IMR-90 (cell line): ENCODE measurements around the gene SDR39U1. TPM values are rescaled to one million over a fixed set of nuclear protein-coding genes. Genes with fewer than 3 reads are reported as not detected.
A peak's percentile ranks its signal among the peaks of the same experiment; 100 is the strongest.

Experiments used
- ATAC-seq: fragments of 200-7000 bp; cut with Tn5 transposase; 2 replicates; pipeline ENCODE4 v1.9.1; 2020; ENCODE audit warnings: low read depth, mild to moderate bottlenecking, moderate library complexity
- BruUV-seq: library from RNA; stranded (reverse); fragments of 400-500 nt; replicated peaks from 2 replicates; lab custom pipeline; 2021; lab: Mats Ljungman, UMichigan
- CTCF ChIA-PET: fragments of 300-600 bp; formaldehyde crosslinking; extraction: SDS; loops from one replicate; lab custom pipeline; 2021; ENCODE audit warnings: antibody characterized with exemption; lab: Yijun Ruan, JAX
- POLR2A ChIA-PET: fragments of 300-600 bp; sonication (Branson Sonifier 250); formaldehyde crosslinking; loops from one replicate; lab custom pipeline; 2022; ENCODE audit warnings: antibody characterized with exemption; ENCODE audit not compliant: unreplicated experiment; lab: Charles Lee
- DNase-seq: peaks from one replicate; pipeline ENCODE4 v3.0.0; 2013
- H2AFZ ChIP-seq: replicated peaks from 2 replicates; pipeline ENCODE3; 2013; ENCODE audit warnings: low read length, mild to moderate bottlenecking; ENCODE audit not compliant: poor library complexity
- H2AK5ac ChIP-seq: 2 replicates; pipeline ENCODE4 v1.6.1; 2013; ENCODE audit warnings: low read depth, low read length, inconsistent platforms
- H2AK9ac ChIP-seq: replicated peaks from 2 replicates; pipeline ENCODE3; 2013; ENCODE audit warnings: mild to moderate bottlenecking, low read depth, low read length, moderate library complexity; ENCODE audit not compliant: poor library complexity
- H2BK120ac ChIP-seq: 2 replicates; pipeline ENCODE4 v1.6.1; 2013; ENCODE audit warnings: low read depth, low read length, inconsistent platforms
- H2BK15ac ChIP-seq: 3 replicates; pipeline ENCODE4 v1.6.1; 2013; ENCODE audit warnings: low read depth, low read length, inconsistent platforms
- H2BK20ac ChIP-seq: 2 replicates; pipeline ENCODE4 v1.6.1; 2013; ENCODE audit warnings: low read depth, mild to moderate bottlenecking, inconsistent platforms, low read length, moderate library complexity
- H2BK5ac ChIP-seq: 2 replicates; pipeline ENCODE4 v1.6.1; 2013; ENCODE audit warnings: mild to moderate bottlenecking, low read depth, low read length, inconsistent platforms; ENCODE audit not compliant: poor library complexity, severe bottlenecking
- H3K14ac ChIP-seq: replicated peaks from 2 replicates; pipeline ENCODE4 v1.6.1; 2013; ENCODE audit warnings: low read depth, low read length, inconsistent platforms
- H3K18ac ChIP-seq: 2 replicates; pipeline ENCODE4 v1.6.1; 2013; ENCODE audit warnings: low read depth, low read length, control low read depth
- H3K23ac ChIP-seq: 2 replicates; pipeline ENCODE4 v1.6.1; 2013; ENCODE audit warnings: low read depth, low read length, inconsistent platforms
- H3K27ac ChIP-seq: 2 replicates; pipeline ENCODE4 v1.5.1; 2013; ENCODE audit warnings: mild to moderate bottlenecking, control low read depth, low read length; ENCODE audit not compliant: insufficient read depth
- H3K27me3 ChIP-seq: 2 replicates; pipeline ENCODE4 v1.6.1; 2013; ENCODE audit warnings: low read length; ENCODE audit not compliant: control insufficient read depth, insufficient read depth
- H3K36me3 ChIP-seq: 2 replicates; pipeline ENCODE4 v1.6.1; 2013; ENCODE audit warnings: low read length, mixed read lengths; ENCODE audit not compliant: control insufficient read depth, insufficient read depth
- H3K4ac ChIP-seq: 2 replicates; pipeline ENCODE4 v1.6.1; 2013; ENCODE audit warnings: low read depth, low read length, inconsistent platforms
- H3K4me1 ChIP-seq: 2 replicates; pipeline ENCODE4 v1.6.1; 2013; ENCODE audit warnings: low read length, mixed read lengths; ENCODE audit not compliant: control insufficient read depth, insufficient read depth
- H3K4me2 ChIP-seq: 2 replicates; pipeline ENCODE4 v1.6.1; 2013; ENCODE audit warnings: low read depth, mild to moderate bottlenecking, control low read depth, low read length, moderate library complexity
- H3K4me3 ChIP-seq: 2 replicates; pipeline ENCODE4 v1.5.1; 2013; ENCODE audit warnings: low read depth, mild to moderate bottlenecking, control low read depth, low read length, moderate library complexity; ENCODE audit not compliant: insufficient read depth
- H3K56ac ChIP-seq: 2 replicates; pipeline ENCODE4 v1.6.1; 2013; ENCODE audit warnings: low read length, inconsistent platforms; ENCODE audit not compliant: insufficient read depth; ENCODE audit errors: extremely low read depth
- H3K79me1 ChIP-seq, 2 experiments: 2 replicates each; pipeline ENCODE4 v1.6.1; 2013; ENCODE audit warnings: low read length in 2 of 2, inconsistent platforms in 1 of 2, low read depth in 1 of 2
- H3K9ac ChIP-seq: 2 replicates; pipeline ENCODE4 v1.6.1; 2013; ENCODE audit warnings: low read depth, low read length, control low read depth
- H3K9me1 ChIP-seq: 2 replicates; pipeline ENCODE4 v1.6.1; 2013; ENCODE audit warnings: low read length, inconsistent platforms; ENCODE audit not compliant: insufficient read depth
- H3K9me3 ChIP-seq: 2 replicates; pipeline ENCODE4 v1.6.1; 2013; ENCODE audit warnings: low read length; ENCODE audit not compliant: control insufficient read depth, insufficient read depth
- H4K20me1 ChIP-seq: 2 replicates; pipeline ENCODE4 v1.6.1; 2013; ENCODE audit warnings: low read length, inconsistent platforms; ENCODE audit not compliant: insufficient read depth
- H4K5ac ChIP-seq: 2 replicates; pipeline ENCODE4 v1.6.1; 2013; ENCODE audit warnings: mild to moderate bottlenecking, low read depth, low read length, control low read depth
- H4K8ac ChIP-seq, 2 experiments: 2 replicates each; pipeline ENCODE4 v1.6.1; 2013; ENCODE audit warnings: low read depth in 2 of 2, low read length in 2 of 2, control low read depth in 1 of 2, inconsistent platforms in 1 of 2
- H4K91ac ChIP-seq: 2 replicates; pipeline ENCODE4 v1.6.1; 2013; ENCODE audit warnings: low read depth, low read length, inconsistent platforms; ENCODE audit not compliant: insufficient read depth
- CHD1 ChIP-seq: IDR thresholded peaks from 2 replicates; pipeline ENCODE4 v1.6.1; 2012; ENCODE audit warnings: low read depth, low read length, improper control_type of control experiment
- CTCF ChIP-seq: conservative IDR thresholded peaks from 2 replicates; pipeline ENCODE4 v1.5.1; 2012; ENCODE audit warnings: mild to moderate bottlenecking, low read depth, low read length, improper control_type of control experiment
- FOS ChIP-seq: fragments of 150-350 bp; IDR thresholded peaks from 2 replicates; pipeline ENCODE4 v1.6.1; 2016; ENCODE audit warnings: low read depth, low read length
- MAZ ChIP-seq: IDR thresholded peaks from 2 replicates; pipeline ENCODE4 v1.6.1; 2012; ENCODE audit warnings: low read depth, mild to moderate bottlenecking, low read length, improper control_type of control experiment, moderate library complexity, borderline replicate concordance
- NFE2L2 ChIP-seq: fragments of 150-350 bp; IDR thresholded peaks from 2 replicates; pipeline ENCODE4 v1.6.1; 2016; ENCODE audit warnings: low read depth, mild to moderate bottlenecking, low read length
- WGBS, 2 experiments: methylation state at CpG; one replicate each; pipeline versions ENCODE4 v1.1.5 to v1.1.7; 2013; ENCODE audit warnings: missing lambda C conversion rate in 2 of 2; ENCODE audit not compliant: insufficient read length in 1 of 2; ENCODE audit errors: extremely low coverage in 2 of 2; 5-methylcytosine and 5-hydroxymethylcytosine counted together
- dilution Hi-C: fragments of 300-500 bp; cut with HindIII; formaldehyde crosslinking; loops from one replicate; pipeline ENCODE4 v1.14.3; 2018; ENCODE audit warnings: low sequenced_read_pairs; ENCODE audit not compliant: unreplicated experiment
- in situ Hi-C: fragments of 300-500 bp; cut with MboI; formaldehyde crosslinking; loops from 3 replicates; pipeline ENCODE4 v1.14.3; 2019; ENCODE audit warnings: low sequenced_read_pairs, inconsistent platforms, mixed read lengths
- intact Hi-C: fragments of 100-400 bp; cut with micrococcal nuclease; formaldehyde crosslinking; loops from 2 replicates; pipeline ENCODE4 v1.10.0; 2022
- polyA plus RNA-seq, 3 experiments: library from polyadenylated mRNA; depleted of rRNA; stranded (reverse); fragments of >200 nt; gene quantifications; 2 replicates each; pipeline ENCODE4 v1.2.3, GENCODE V29; 2012; ENCODE audit warnings: low replicate concordance in 1 of 3
- total RNA-seq: library from RNA; depleted of rRNA; stranded (reverse); fragments of >200 nt; gene quantifications from 2 replicates; pipeline ENCODE4 v1.2.3, GENCODE V29; 2012

The SDR39U1 gene
- total and polyA plus RNA-seq, 2 of the 4 experiments (the other 2 are of a cell fraction), result 7.5 to 46.3 TPM

DNA sequence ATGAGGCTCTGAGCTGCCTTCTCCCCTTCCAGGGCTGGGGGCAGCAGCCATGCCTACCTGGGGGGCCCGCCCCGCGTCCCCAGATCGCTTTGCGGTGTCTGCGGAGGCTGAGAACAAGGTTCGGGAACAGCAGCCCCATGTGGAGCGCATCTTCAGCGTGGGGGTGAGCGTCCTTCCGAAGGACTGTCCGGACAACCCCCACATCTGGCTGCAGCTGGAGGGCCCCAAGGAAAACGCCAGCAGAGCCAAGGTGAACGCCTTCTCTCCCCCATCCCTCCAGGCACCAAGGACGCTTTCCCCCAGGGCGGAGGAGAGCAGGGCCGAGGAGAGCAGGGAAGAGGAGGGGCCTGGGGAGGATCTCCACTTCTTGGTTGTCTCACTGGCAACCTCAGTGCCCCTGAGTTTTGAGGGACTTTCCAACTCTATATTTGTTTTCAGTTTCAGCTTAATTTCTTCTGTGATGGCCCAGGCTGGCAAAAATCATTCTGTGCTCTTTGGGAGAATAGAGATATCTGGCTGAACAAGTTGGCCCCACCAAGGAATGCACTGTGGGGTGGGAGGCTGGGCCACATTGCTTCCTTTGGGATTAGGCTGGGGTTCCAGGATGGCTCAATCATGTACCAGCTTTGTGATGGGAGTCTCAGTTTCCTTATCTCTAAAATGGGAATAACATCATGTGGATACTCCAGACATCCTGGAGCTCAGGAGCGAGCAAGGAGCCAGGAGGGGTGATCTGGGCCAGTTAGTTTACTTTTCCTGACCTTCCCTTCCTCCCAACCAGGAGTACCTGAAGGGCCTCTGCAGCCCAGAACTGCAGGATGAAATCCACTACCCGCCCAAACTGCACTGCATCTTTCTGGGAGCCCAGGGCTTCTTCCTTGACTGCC lies 11.7 kb downstream of the SDR39U1 start:
- dilution Hi-C loops (no loop called here), in situ Hi-C loops (loop anchor here (10.0 to 25.0 kb wide), 4 partner anchors 66 to 1119 kb away; partner anchors contain the start of genes BCL2L2, FITM1, GMPR2 and NEDD8), intact Hi-C loops (loop anchor here (1.0 to 10.0 kb wide), 4 partner anchors 66 to 216 kb away; partner anchors contain the start of genes CHMP4A, MDP1 and TINF2)
- no peaks in the 10 kb centered on the region for H3K27me3 ChIP-seq
- peak overlapping the region; percentile 90 for H3K23ac ChIP-seq
- peak overlapping the region; percentile 95 for H4K91ac ChIP-seq
- H2BK15ac ChIP-seq, result peak overlapping the region; percentile 59; the same call in 2 of the 3 replicates
- H3K9me3 ChIP-seq, result no peaks in the 10 kb centered on the region
- peak overlapping the region; percentile 85 for H3K4me3 ChIP-seq
- peak overlapping the region; percentile 88 for H2BK5ac ChIP-seq
- peak overlapping the region; percentile 83; the same call in 1 of the 2 replicates for H2BK120ac ChIP-seq
- H2AFZ ChIP-seq, result peak overlapping the region; percentile 95
- peak overlapping the region; percentile 68 to 93 for H4K8ac ChIP-seq
- H3K9ac ChIP-seq, result peak overlapping the region; percentile 98
- 24% methylated on average over 5 of the region's 19 CpGs; no CpG with 5 or more reads in 1 of the 2 experiments for WGBS, 2 experiments
- peaks cover 18% of the 10 kb centered on the region; the same call in 1 of the 2 replicates for H3K4me1 ChIP-seq
- peaks cover 20% of the 10 kb centered on the region for H4K20me1 ChIP-seq
- peak overlapping the region; percentile 91 for H3K27ac ChIP-seq
- TF ChIP-seq FOS (no peak), CHD1 (0 out of 2 replicates have a peak, but pooled peaks have one; percentile 35), CTCF (no peak), MAZ (peak; percentile 38; the same call in 1 of the 2 replicates), NFE2L2 (no peak)
- TSS peak; percentile 28 for BruUV-seq
- H3K18ac ChIP-seq, result peak overlapping the region; percentile 85
- CTCF ChIA-PET, result interaction anchor here (0.5 to 3.3 kb wide), 20 partner anchors 9 to 481 kb away, joined by 3 to 63 read pairs (median 4); partner anchors contain the start of genes ADCY4, CIDEB and NYNRIN
- H3K56ac ChIP-seq, result peak overlapping the region; percentile 92
- peak overlapping the region; percentile 91 for H3K4me2 ChIP-seq
- peak overlapping the region; percentile 100 for H2AK9ac ChIP-seq
- peak overlapping the region; percentile 95 for H3K14ac ChIP-seq
- H3K9me1 ChIP-seq, result peaks cover 5% of the 10 kb centered on the region
- peak overlapping the region; percentile 99 for H3K4ac ChIP-seq
- ATAC-seq (peak; percentile 27), DNase-seq (peak; percentile 59)
- H3K36me3 ChIP-seq, result peaks cover 21% of the 10 kb centered on the region
- peak overlapping the region; percentile 100 for H2AK5ac ChIP-seq
- peaks cover 22 to 46% of the 10 kb centered on the region in 2 experiments for H3K79me1 ChIP-seq
- POLR2A ChIA-PET, result interaction anchor here (0.6 to 1.5 kb wide), 5 partner anchors 11 to 104 kb away, joined by 3 to 7 read pairs (median 5); partner anchors contain the start of gene NYNRIN
- 0 out of 2 replicates have a peak overlapping the region, but pooled peaks have one; percentile 6 for H2BK20ac ChIP-seq
- peak overlapping the region; percentile 95 for H4K5ac ChIP-seq
